GM12873 (cell line): ENCODE measurements around the gene CHST8.

Source experiments
- CTCF ChIP-seq: IDR thresholded peaks from 2 replicates; pipeline ENCODE4 v1.5.1; 2012; ENCODE audit warnings: low read depth, mild to moderate bottlenecking, moderate library complexity, low read length, control low read depth; ENCODE audit not compliant: insufficient read depth; ENCODE audit errors: missing control alignments

Gene CHST8

DNA sequence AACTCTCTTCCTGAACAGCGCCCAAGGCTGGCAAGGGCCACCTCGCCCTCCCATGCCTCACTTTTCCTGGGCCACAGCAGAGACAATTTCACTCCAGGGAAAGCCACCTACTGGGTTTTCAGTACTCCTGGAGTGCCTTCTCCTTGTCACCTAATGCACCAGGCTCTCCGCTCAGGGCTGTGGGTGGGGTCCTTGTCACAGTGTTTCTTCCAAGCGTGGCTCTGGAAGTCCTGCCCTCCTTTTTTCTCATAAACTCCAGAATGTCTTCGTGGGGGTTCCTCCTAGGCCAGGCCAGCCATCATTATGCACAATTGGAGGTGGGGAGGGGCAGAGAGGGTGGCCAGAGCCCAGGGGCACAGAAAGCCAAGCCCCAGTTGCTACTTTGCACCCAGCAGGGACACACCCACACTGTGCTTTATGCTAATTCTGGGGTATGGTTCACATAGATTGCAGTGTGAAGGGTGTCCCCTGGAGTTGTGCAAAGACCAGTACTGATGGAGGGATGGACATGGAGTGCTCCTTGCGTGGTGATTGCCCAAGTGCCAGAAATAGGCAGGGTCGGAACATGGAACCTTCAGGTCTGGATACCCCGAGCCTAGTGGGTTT, 78.8 kb downstream of the CHST8 start:
- no peak for TF ChIP-seq CTCF

DNA sequence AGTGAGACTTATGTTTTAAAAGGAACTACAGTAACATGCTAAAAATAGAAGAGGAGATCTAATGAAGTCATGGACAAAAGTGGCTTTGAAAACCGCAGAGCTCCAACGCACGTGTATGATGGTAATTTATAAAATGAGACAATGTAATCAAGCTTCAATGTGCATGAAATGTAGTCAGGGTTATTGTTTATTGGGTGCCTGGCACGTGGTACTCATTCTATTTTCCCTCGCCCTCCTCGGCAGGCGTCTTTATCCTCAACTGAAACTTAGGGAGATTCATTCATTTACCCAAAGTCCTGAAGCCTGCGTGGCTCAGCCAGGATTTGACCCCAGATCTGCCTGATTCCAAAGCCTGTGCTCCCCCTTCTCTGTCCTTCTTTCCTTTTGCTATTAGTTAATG, 79.8 kb downstream of the CHST8 start:
- TF ChIP-seq CTCF = no peak

GRCh38 chr19:33702606-33703437, 81.1 kb downstream of the CHST8 start:
- no peak for TF ChIP-seq CTCF

DNA sequence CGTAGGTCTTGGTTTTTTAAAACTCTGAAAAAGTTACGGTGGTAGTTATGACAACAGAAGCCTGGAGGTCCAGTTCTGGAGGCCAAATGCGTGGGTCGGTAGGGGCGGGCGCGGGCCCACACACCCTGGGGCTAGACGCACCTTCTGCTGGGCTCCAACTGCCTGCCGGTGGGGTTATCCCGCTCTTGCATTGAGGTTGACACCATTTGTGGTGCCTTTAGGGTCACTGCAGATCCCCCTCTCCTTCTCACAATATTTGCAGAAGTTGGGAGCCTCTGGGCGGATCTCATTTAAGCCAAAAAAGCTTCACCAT, 81.6 kb downstream of the CHST8 start:
- no peak for TF ChIP-seq CTCF

GRCh38 chr19:33703821-33704220, 82.1 kb downstream of the CHST8 start:
- no peak for TF ChIP-seq CTCF

DNA sequence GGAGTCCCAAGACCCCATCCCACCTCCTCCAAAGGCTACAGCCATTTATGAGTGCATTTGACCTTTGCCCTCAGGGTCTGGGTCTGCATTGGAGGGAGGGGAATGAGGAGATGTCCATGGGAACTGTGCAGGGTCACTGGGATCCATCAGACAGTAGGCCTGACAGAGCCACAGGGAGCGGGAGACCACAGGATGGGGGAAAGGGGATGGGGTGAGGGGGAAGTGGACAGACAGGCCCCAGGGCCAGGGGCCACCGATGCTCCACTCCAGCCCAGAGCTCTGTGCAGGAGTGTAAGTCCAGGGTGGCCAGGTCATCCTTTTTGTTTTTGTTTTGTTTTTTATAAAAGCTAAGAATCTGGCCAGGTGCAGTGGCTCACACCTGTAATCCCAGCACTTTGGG, 82.5 kb downstream of the CHST8 start:
- TF ChIP-seq CTCF = no peak

GRCh38 chr19:33705090-33705847, 83.5 kb downstream of the CHST8 start:
- no peak for TF ChIP-seq CTCF
